AG09309 (cell line): ENCODE measurements around the gene LRIT1.

Experiments
- DNase-seq: peaks from one replicate; pipeline ENCODE4 v3.0.0-alpha.2; 2010; ENCODE audit warnings: low read depth
- H3K4me3 ChIP-seq: 2 replicates; pipeline ENCODE4 v1.5.1; 2011; ENCODE audit warnings: mild to moderate bottlenecking, low read depth, low read length, moderate library complexity; ENCODE audit not compliant: control insufficient read depth
- CTCF ChIP-seq: IDR thresholded peaks from 2 replicates; pipeline ENCODE4 v1.5.1; 2011; ENCODE audit warnings: mild to moderate bottlenecking, low read depth, low read length, inconsistent platforms; ENCODE audit not compliant: insufficient read depth, control insufficient read depth; ENCODE audit errors: missing control alignments

The LRIT1 gene

GRCh38 chr10:84196083-84196482 lies 45.3 kb downstream of the LRIT1 start:
- TF ChIP-seq CTCF = no peak
- H3K4me3 ChIP-seq = no peak overlapping the region
- no peak for DNase-seq

- TF ChIP-seq CTCF = no peak
- no peak for DNase-seq
- H3K4me3 ChIP-seq = no peak overlapping the region
Observed at GRCh38 chr10:84195044-84195830, 46.1 kb downstream of the LRIT1 start.

- no peak for DNase-seq
- H3K4me3 ChIP-seq = peak within 1 kb of the TSS; percentile 18
- no peak for TF ChIP-seq CTCF
Observed at GRCh38 chr10:84194424-84195043, 46.8 kb downstream of the LRIT1 start, which contains the start of gene CDHR1. Gene CDHR1, plus strand, starts transcription at chr10:84194537. Its CDS starts 224 bp downstream, at chr10:84194761.

DNA sequence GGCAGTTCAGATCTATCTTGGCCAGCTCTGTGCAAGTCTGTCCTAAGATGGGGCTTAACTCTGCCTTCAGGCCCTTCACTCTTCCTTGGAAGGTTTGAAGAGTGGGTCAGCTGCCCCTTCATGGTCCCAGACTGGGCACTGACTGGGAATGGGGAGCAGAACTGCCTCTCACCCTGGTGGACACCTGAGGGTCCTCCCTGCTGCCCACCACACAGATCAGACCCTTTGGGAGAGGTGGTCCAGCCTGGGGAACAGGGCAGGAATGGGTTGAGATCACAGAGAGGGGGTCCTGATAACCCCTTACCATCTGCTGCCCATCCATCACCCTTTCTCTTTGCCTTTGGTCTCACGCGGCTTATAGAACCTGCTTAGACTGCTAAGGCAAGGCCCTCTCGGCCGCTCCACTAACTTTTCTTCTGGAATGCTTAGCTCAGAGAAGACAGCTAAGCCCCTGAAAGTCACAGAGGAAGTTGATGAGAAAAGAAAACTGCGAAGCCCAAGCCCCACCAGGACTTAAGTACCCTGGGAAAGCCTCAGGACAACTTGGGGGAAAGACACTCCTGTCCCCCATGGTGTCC lies 47.4 kb downstream of the LRIT1 start:
- TF ChIP-seq CTCF = no peak
- no peak for DNase-seq
- peak overlapping the region; percentile 18 for H3K4me3 ChIP-seq

GRCh38 chr10:84193327-84193726 lies 48.0 kb downstream of the LRIT1 start:
- TF ChIP-seq CTCF = no peak
- no peak overlapping the region for H3K4me3 ChIP-seq
- DNase-seq = no peak

- no peak for TF ChIP-seq CTCF
- DNase-seq = no peak
Observed at GRCh38 chr10:84191106-84191505, 50.2 kb downstream of the LRIT1 start.

More at GRCh38 chr10:84191106-84191505, 50.2 kb downstream of the LRIT1 start:
- H3K4me3 ChIP-seq = no peak overlapping the region
